NCI-H510A treated with DMSO at 0.1 percent for 48 hours (cell line): ENCODE data around the gene HSDL2.
"Not testable (repeated sequence)": the region's sequence is repeated elsewhere in the genome, so short reads cannot be mapped to it uniquely, and the experiment has no call there.

Experiments
- DNase-seq: peaks from one replicate; lab custom pipeline; 2025; lab: John Stamatoyannopoulos, UW

HSDL2 gene

GRCh38 chr9:112380102-112380824, at the start of gene HSDL2:
Gene HSDL2 (plus strand): TSS chr9:112380108. CDS start chr9:112380164, 56 bp downstream.
- DNase-seq: peak; percentile 24

GRCh38 chr9:112331674-112331952, 48.3 kb upstream of the HSDL2 start:
- DNase-seq: peak; percentile 26

GRCh38 chr9:112332214-112332613, 47.7 kb upstream of the HSDL2 start:
- no peak for DNase-seq

- DNase-seq: no peak
Measured at GRCh38 chr9:112332674-112332976, 47.3 kb upstream of the HSDL2 start.

- DNase-seq: peak; percentile 79
Measured at GRCh38 chr9:112332977-112333638, 46.8 kb upstream of the HSDL2 start, which contains the start of gene PTBP3. Gene PTBP3 (minus strand): TSS chr9:112333619. CDS start chr9:112297865, 35,754 bp downstream.

- DNase-seq: peak; percentile 90
Measured at GRCh38 chr9:112333639-112334431, 46.1 kb upstream of the HSDL2 start.

- DNase-seq: peak; percentile 51
Measured at GRCh38 chr9:112334432-112334841, 45.5 kb upstream of the HSDL2 start.

- no peak for DNase-seq
Measured at GRCh38 chr9:112337547-112337946, 42.4 kb upstream of the HSDL2 start.

GRCh38 chr9:112338561-112338960, 41.3 kb upstream of the HSDL2 start:
- no peak for DNase-seq

- no peak for DNase-seq
Measured at GRCh38 chr9:112339886-112340285, 40.0 kb upstream of the HSDL2 start.

GRCh38 chr9:112341730-112342129, 38.2 kb upstream of the HSDL2 start:
- DNase-seq: no peak

GRCh38 chr9:112348257-112349007, 31.5 kb upstream of the HSDL2 start:
- DNase-seq: peak; percentile 13

GRCh38 chr9:112349008-112349333, 30.9 kb upstream of the HSDL2 start:
- DNase-seq: no peak

GRCh38 chr9:112351184-112351583, 28.7 kb upstream of the HSDL2 start:
- DNase-seq: no peak

- no peak for DNase-seq
Measured at GRCh38 chr9:112352209-112352608, 27.7 kb upstream of the HSDL2 start.

- no peak for DNase-seq
Measured at GRCh38 chr9:112354081-112354743, 25.7 kb upstream of the HSDL2 start.

- no peak for DNase-seq
Measured at GRCh38 chr9:112355427-112355897, 24.4 kb upstream of the HSDL2 start.

GRCh38 chr9:112360047-112360804, 19.7 kb upstream of the HSDL2 start:
- no peak for DNase-seq

- peak; percentile 46 for DNase-seq
Measured at GRCh38 chr9:112361601-112362000, 18.3 kb upstream of the HSDL2 start.

GRCh38 chr9:112364761-112365160, 15.1 kb upstream of the HSDL2 start:
- no peak for DNase-seq

GRCh38 chr9:112365257-112365656, 14.7 kb upstream of the HSDL2 start:
- DNase-seq: not testable (repeated sequence)
